ENCODE data around the gene CLDN6.
A peak's percentile ranks its signal among the peaks of the same experiment; 100 is the strongest.

CLDN6 gene

DNA sequence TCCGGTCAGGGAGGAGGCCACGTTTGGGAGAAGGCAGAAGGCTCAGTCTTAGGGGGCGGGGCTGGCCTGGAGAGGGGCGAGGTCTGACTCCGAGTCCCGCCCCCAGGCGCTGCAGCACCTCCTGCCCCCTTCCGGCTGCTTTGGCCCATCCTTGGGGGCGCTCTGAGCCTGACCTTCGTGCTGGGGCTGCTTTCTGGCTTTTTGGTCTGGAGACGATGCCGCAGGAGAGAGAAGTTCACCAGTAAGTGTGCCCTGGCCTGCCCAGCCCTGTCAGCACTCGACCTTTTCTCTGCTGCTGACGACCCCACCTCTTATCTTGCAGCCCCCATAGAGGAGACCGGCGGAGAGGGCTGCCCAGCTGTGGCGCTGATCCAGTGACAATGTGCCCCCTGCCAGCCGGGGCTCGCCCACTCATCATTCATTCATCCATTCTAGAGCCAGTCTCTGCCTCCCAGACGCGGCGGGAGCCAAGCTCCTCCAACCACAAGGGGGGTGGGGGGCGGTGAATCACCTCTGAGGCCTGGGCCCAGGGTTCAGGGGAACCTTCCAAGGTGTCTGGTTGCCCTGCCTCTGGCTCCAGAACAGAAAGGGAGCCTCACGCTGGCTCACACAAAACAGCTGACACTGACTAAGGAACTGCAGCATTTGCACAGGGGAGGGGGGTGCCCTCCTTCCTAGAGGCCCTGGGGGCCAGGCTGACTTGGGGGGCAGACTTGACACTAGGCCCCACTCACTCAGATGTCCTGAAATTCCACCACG, 3.6 kb upstream of the CLDN6 start:
- peak overlapping the region; percentile 93 for H3K4me3 ChIP-seq (ENCODE audit: low read depth, low read length)

GRCh38 chr16:3020604-3021448, 2.8 kb upstream of the CLDN6 start:
- H3K4me3 ChIP-seq (ENCODE audit: low read depth, low read length), result peak overlapping the region; percentile 93
- TF ChIP-seq, protein P1, sequence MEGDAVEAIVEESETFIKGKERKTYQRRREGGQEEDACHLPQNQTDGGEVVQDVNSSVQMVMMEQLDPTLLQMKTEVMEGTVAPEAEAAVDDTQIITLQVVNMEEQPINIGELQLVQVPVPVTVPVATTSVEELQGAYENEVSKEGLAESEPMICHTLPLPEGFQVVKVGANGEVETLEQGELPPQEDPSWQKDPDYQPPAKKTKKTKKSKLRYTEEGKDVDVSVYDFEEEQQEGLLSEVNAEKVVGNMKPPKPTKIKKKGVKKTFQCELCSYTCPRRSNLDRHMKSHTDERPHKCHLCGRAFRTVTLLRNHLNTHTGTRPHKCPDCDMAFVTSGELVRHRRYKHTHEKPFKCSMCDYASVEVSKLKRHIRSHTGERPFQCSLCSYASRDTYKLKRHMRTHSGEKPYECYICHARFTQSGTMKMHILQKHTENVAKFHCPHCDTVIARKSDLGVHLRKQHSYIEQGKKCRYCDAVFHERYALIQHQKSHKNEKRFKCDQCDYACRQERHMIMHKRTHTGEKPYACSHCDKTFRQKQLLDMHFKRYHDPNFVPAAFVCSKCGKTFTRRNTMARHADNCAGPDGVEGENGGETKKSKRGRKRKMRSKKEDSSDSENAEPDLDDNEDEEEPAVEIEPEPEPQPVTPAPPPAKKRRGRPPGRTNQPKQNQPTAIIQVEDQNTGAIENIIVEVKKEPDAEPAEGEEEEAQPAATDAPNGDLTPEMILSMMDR (IDR thresholded peaks at IDR 0.05; ENCODE audit: low read depth, low read length), result no peak

More for the DNA sequence above, 3.6 kb upstream of the CLDN6 start:
- TF ChIP-seq, protein P1 (IDR thresholded peaks at IDR 0.05; ENCODE audit: low read depth, low read length), result peak; percentile 22; the same call in 1 of the 2 replicates

GRCh38 chr16:3020247-3020603, 2.2 kb upstream of the CLDN6 start, which contains the start of gene TNFRSF12A:
TNFRSF12A (plus strand) TSS chr16:3020368; CDS start chr16:3020398, 30 bp downstream.
- TF ChIP-seq, protein P1 (IDR thresholded peaks at IDR 0.05; ENCODE audit: low read depth, low read length), result no peak
- H3K4me3 ChIP-seq (ENCODE audit: low read depth, low read length), result peak within 1 kb of the TSS; percentile 93

DNA sequence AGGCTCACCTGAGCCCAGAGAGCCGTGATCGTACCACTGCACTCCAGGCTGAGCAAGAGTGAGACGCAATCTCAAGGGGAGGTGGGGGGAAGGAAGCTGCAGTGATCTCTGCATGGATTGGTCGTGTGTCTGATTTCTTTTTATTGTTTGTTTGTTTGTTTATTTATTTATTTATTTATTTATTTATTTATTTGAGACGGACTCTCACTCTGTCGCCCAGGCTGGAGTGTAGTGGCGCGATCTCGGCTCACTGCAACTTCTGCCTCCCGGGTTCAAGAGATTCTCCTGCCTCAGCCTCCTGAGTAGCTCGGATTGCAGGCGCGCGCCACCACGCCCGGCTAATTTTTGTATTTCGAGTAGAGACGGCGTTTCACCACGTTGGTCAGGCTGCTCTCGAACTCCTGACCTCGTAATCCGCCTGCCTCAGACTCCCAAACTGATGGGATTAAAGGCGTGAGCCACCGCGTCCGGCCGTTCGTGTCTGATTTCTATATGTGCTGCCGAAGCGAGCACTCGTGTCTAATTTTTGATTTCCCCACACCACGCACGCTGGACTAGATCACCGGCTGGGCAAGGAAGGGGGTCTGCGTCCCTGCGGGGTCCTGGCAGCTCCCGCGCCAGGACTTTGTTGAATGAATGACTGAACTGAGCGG, 1.7 kb upstream of the CLDN6 start:
- TF ChIP-seq, protein P1 (IDR thresholded peaks at IDR 0.05; ENCODE audit: low read depth, low read length), result no peak
- H3K4me3 ChIP-seq (ENCODE audit: low read depth, low read length), result peak overlapping the region; percentile 93

DNA sequence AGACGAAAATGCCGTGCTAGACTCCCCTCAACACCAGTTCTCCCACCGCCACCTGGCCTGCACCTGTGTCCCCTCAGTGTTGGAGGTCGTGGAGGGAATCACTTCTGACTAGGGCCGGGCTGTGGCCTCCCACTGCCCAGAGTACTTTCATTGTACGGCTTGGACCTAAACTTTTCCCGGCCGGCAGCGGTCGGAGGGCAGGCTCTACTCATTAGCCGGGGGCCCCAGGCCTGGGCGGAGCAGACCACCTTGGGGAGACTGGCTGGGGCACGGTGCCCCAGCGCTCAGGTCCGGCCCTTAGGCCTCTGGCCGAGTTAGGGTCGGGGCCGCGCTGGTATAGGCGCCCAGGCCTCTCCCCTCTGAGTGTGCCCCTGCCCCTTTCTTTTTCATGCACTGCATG, 639 bp downstream of the CLDN6 start:
- TF ChIP-seq, protein P1 (IDR thresholded peaks at IDR 0.05; ENCODE audit: low read depth, low read length), result no peak
- H3K4me3 ChIP-seq (ENCODE audit: low read depth, low read length), result no peak overlapping the region

- no peak overlapping the region for H3K4me3 ChIP-seq (ENCODE audit: low read depth, low read length)
Observed at GRCh38 chr16:3015865-3016521, 2.0 kb downstream of the CLDN6 start.

More at GRCh38 chr16:3015865-3016521, 2.0 kb downstream of the CLDN6 start:
- TF ChIP-seq, protein P1 (IDR thresholded peaks at IDR 0.05; ENCODE audit: low read depth, low read length), result no peak
